Measurements from ENCODE around the gene PDZD8. TPM values are rescaled to one million over a fixed set of nuclear protein-coding genes. Genes with fewer than 3 reads are reported as not detected.

PDZD8 gene
- total and polyA plus RNA-seq, 2 donors (not counting 3 experiments of a cell fraction or from before 2014, with no cell fraction given) = 5.9 to 22.6 TPM

GRCh38 chr10:117253908-117254307 lies 121.3 kb downstream of the PDZD8 start:
- dilution Hi-C loops (cut with MboI; ENCODE audit: extremely low pct_ligation_motif_present, low sequenced_read_pairs) = no loop called here
- CTCF ChIA-PET = no interaction called here

More at GRCh38 chr10:117253908-117254307, 121.3 kb downstream of the PDZD8 start:
- H3K9me3 ChIP-seq (replicated peaks; ENCODE audit: control insufficient read depth, insufficient read depth, low read length) = no peaks in the 10 kb centered on the region
- POLR2A ChIA-PET = no interaction called here
- no peaks in the 10 kb centered on the region for H3K36me3 ChIP-seq (ENCODE audit: control insufficient read depth in 2 of 2, extremely low read depth in 1 of 2, insufficient read depth in 2 of 2, low read length in 2 of 2)
- H3K4me2 ChIP-seq (ENCODE audit: insufficient read depth, low read length) = no peak overlapping the region
- H2AFZ ChIP-seq (ENCODE audit: low read depth, low read length) = no peak overlapping the region
- no peaks in the 10 kb centered on the region for H3K4me1 ChIP-seq (ENCODE audit: control insufficient read depth, extremely low read depth, insufficient read depth, low read length)
- H3K9me1 ChIP-seq (replicated peaks; ENCODE audit: control insufficient read depth, extremely low read depth, insufficient read depth, low read length) = no peaks in the 10 kb centered on the region
- intact Hi-C loops (cut with micrococcal nuclease) = no loop called here
- TF ChIP-seq MYC (IDR thresholded peaks at IDR 0.05; ENCODE audit: low read depth, low read length) = no peak
- no peak for TF ChIP-seq JUN (IDR thresholded peaks at IDR 0.05; ENCODE audit: borderline replicate concordance, insufficient read depth, insufficient read length, low read depth)
- TF ChIP-seq GATA2 (IDR thresholded peaks at IDR 0.05; ENCODE audit: insufficient read depth, insufficient read length, low read depth, low read length) = no peak
- no peak for TF ChIP-seq EZH2 (IDR thresholded peaks at IDR 0.05; ENCODE audit: borderline replicate concordance, low read depth, low read length, severe bottlenecking)
- TF ChIP-seq CTCF (IDR thresholded peaks at IDR 0.05; ENCODE audit: extremely low read depth in 1 of 2, insufficient read depth in 1 of 2, low read depth in 1 of 2, low read length in 2 of 2) = no peak
- TF ChIP-seq POLR2AphosphoS5 (IDR thresholded peaks at IDR 0.05; ENCODE audit: insufficient read depth, low read depth, low read length) = no peak
- TF ChIP-seq FOS (IDR thresholded peaks at IDR 0.05; ENCODE audit: borderline replicate concordance, insufficient read depth, low read length) = no peak
- no peak for TF ChIP-seq POLR2A (IDR thresholded peaks at IDR 0.05; ENCODE audit: low read depth, low read length)
- H3K4me3 ChIP-seq (replicated peaks in 1 of 3; ENCODE audit: insufficient read depth in 1 of 3, low read depth in 1 of 3, low read length in 3 of 3) = no peak overlapping the region
- H3K27me3 ChIP-seq (ENCODE audit: control insufficient read depth in 2 of 2, insufficient read depth in 2 of 2, low read length in 2 of 2) = peaks cover 0 to under 1% of the 10 kb centered on the region in 2 experiments
- H4K20me1 ChIP-seq (replicated peaks; ENCODE audit: control insufficient read depth, extremely low read depth, insufficient read depth, low read length) = no peaks in the 10 kb centered on the region
- BruUV-seq (replicated peaks) = no TSS peak
- no peak overlapping the region for H3K9ac ChIP-seq (replicated peaks; ENCODE audit: extremely low read depth, insufficient read depth, low read length)
- DNase-seq (ENCODE audit: low read depth, low spot score) (no peak), FAIRE-seq (no peak)
- no peaks in the 10 kb centered on the region for H3K79me2 ChIP-seq (ENCODE audit: control insufficient read depth, insufficient read depth, low read length)
- H3K27ac ChIP-seq (ENCODE audit: insufficient read depth, low read depth, low read length) = no peak overlapping the region
